GM15510 (cell line): Measurements from ENCODE around the gene MTUS2.

Source experiments
- POLR2A ChIP-seq: IDR thresholded peaks from 3 replicates; pipeline ENCODE4 v1.6.1; 2011; ENCODE audit warnings: borderline replicate concordance; ENCODE audit not compliant: insufficient read length; ENCODE audit errors: extremely low read depth

The MTUS2 gene

DNA sequence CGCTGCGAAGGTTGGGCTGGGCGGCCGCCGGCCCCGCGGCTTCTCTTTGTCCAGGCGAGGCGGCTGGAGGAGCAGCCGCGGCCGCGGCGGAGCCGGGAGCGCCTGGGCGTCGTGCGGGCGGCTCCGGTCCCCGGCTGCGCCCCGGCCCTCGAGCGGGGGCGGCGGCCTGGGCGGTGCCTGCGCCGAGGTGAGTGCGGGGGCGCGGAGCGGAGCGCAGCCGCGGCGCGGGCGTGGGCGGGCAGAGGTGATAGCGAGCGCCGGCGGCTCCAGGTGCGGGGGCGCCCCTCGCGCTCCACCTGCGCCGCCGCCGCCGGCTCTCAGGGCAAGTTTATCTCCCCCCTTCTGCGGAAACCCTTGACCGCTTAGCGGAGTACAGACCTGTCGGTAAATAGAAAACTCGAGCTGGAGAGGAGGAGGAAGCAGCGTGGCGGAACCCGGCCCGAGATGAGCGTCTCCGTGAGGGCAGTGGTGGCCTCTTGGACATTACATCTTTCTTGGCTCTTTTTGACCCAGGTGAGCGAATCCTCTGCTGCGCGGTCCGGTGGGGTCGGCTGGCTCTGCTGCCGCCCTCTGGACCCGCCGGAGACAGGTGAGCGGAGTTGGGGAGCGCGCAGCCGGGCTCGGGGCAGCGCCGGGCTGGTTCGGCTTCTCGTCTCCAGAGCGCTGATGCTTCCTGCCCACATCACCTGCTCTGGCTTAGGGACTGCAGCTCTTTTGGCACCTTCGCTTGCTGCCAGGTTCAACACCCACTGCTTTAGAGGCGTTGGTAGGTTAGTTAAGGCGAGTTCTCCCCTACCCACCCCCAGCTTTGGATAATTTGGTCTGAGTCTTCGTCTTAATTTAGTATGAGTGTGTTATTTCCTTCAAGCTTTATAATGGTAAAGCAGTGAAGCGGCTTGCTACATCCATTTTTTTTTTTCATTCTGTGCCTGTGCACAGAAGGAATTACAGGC is at the start of gene MTUS2:
Gene MTUS2, plus strand, starts transcription at position 241 of the 953 bp plus-strand sequence.
- TF ChIP-seq POLR2A: no peak

DNA sequence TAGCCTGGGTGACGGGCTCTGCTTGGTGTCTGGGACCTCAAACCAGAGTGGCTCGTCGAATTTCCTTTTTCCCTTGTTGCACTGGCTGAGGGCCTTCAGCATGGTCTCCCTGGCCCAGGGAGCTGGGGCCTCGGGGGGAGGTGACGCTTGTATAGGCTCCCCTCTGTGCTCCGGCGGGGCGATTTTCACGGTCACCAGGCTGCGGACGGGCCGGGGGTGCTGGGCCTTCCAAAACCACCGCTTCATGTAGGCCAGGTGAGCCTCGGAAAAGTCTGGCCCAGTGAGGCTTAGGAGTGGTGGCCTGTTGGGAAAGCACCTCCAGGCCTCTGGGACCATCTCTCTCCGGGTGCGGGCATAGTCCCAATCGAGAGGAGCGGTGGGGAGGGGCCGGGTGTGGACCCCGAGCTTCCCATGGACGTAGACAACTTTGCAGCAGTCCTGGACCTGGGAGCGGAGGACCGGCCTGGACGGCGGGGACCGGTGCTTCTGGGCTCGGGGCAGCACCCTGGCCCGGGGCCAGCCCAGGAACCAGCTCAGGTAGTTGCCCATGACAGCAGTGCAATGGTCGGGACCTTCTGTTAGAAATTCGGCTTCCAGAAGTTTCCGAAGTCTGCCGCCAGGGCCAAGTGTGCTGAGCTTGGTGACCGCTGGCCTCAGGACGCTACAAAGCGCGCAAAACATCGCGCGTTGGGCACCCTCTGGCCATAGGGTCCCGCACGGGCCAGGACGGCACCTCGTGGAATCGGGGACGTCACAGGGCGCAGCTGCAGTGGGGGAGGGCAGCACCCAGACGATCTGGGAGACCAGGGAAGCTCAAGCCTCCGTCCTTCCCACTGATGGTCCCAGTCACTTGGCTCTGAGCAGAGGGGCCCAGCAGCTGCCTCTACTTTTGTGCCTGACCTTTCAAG is 41.6 kb upstream of the MTUS2 start:
- no peak for TF ChIP-seq POLR2A

DNA sequence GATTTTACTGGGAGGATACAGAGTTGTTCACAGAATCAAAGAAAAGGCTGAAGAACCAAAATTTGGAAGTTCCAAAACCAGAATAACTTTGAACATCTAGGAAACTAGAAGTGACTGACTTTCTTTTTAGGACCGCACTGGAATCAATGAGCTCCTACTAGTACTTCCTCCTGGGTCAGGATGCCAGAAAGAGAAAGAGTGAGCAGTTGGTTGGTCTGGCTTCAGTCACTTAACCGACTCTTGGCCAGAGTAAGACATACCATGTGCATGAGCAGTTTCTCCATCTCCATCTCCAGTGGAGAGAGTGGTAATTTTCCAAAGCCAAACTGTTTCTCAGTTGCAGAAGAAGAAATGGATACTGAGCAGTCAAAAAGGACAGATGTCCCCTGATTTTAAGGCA is 27.1 kb upstream of the MTUS2 start:
- no peak for TF ChIP-seq POLR2A

DNA sequence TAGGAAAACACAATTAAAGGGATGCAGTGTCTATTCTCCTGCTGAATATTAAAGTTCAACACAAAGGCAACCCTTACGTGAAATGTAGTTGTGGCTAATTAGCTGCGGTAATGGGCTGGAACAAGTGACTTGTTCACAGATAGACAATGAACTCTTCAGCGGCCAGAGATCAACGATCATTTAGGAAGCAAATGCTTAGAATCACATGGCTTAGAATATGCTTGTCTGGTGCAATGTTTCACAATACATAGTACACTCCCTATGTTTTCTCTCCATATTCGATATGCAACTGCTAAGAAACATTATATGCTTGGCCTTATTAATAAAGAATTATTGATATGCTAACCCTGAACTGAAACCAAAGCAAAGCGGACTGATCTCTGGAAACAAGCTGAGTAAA is 25.7 kb upstream of the MTUS2 start:
- TF ChIP-seq POLR2A: no peak

- no peak for TF ChIP-seq POLR2A
Observed at GRCh38 chr13:28796938-28797257, 23.2 kb upstream of the MTUS2 start.

- no peak for TF ChIP-seq POLR2A
Observed at GRCh38 chr13:28805193-28805819, 14.8 kb upstream of the MTUS2 start.

DNA sequence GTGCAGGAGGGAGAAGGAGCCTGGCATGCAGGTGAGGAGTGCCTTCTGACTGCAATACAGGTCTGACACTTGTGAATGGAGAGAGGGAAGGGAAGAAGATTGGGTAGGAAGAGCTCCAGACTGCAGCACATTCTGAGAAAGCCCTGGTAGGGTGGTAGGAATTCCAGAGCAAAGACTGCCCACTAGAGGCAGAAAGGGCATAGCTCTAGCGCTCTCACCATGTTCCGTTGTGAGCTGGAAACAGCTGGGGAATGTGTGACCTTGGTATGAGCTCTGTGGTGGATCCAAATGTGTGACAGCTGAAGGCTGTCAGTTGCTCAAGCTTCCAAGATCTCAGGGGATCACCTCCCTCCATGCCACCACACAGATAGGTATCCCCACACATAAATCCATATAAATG is 2.9 kb upstream of the MTUS2 start:
- TF ChIP-seq POLR2A: no peak

- TF ChIP-seq POLR2A: no peak
Observed at GRCh38 chr13:28819046-28819730, 951 bp upstream of the MTUS2 start.

GRCh38 chr13:28819735-28820098 is 422 bp upstream of the MTUS2 start:
- no peak for TF ChIP-seq POLR2A

- TF ChIP-seq POLR2A: no peak
Observed at GRCh38 chr13:28822151-28822550, 2.0 kb downstream of the MTUS2 start.

- TF ChIP-seq POLR2A: no peak
Observed at GRCh38 chr13:28822801-28823200, 2.7 kb downstream of the MTUS2 start.

GRCh38 chr13:28825379-28825778 is 5.2 kb downstream of the MTUS2 start:
- no peak for TF ChIP-seq POLR2A

GRCh38 chr13:28826368-28826767 is 6.2 kb downstream of the MTUS2 start:
- TF ChIP-seq POLR2A: no peak

- no peak for TF ChIP-seq POLR2A
Observed at GRCh38 chr13:28830580-28830979, 10.4 kb downstream of the MTUS2 start.

- TF ChIP-seq POLR2A: no peak
Observed at GRCh38 chr13:28831117-28831516, 11.0 kb downstream of the MTUS2 start.

DNA sequence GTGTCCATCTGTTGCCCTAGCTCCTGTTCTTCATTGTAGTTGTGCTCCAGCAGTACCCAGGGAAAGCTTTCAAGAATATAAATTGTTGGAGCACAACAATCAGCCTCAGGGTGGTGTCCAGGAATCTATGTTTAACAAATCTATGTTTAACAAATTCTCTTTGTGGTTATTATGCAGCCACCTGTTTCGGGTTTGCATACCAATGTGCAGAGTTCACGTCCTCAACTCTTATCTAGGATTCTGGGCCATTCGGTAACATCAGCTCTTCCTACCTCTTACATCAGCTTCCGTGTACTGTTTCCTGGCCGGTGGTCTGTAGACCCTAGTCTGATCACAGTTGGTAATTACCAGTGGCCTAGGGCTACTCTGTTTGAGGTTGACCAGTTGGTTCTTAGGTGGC is 17.0 kb downstream of the MTUS2 start:
- no peak for TF ChIP-seq POLR2A

DNA sequence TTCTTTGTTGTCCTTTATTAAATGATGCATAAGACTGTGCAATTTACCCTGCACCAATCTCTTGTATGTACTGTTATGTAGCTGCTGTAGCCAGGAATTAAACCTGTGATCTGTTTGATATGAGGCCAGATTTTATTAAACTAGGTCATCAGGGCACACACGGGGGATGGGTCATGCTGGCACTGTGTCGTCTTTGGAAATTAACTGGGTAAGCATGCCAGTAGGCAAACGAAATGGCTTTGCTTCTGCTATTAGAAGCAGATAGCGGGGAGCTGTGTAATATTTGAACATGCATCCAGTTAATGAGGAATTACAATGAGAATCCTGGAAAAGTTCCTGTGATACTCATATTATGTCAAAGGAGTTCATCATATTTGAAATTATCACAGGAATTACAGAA is 23.5 kb downstream of the MTUS2 start:
- TF ChIP-seq POLR2A: no peak
